Thoracic aorta (tissue), 2 donors: ENCODE measurements around the gene FOXQ1. TPM values are rescaled to one million over a fixed set of nuclear protein-coding genes. Genes with fewer than 3 reads are reported as not detected.

Source experiments
- ATAC-seq: fragments of 150-250 bp; one replicate; pipeline ENCODE4 v1.8.0; 2017; ENCODE audit warnings: low read depth; ENCODE audit not compliant: insufficient number of reproducible peaks, low FRiP score
- DNase-seq: peaks from one replicate; pipeline ENCODE4 v3.0.0-alpha.2; 2020; ENCODE audit warnings: low spot score
- H3K27ac ChIP-seq, 2 donors: fragments of 200-600 bp; sonication (generic); 1 replicate in 1 of 2; 2 replicates in 1 of 2; pipeline ENCODE4 v1.5.1; 2016; ENCODE audit warnings: mild to moderate bottlenecking in 2 of 2, moderate library complexity in 2 of 2
- H3K27me3 ChIP-seq: fragments of 200-600 bp; sonication (generic); replicated peaks from 2 replicates; pipeline ENCODE4 v1.6.0; 2016; ENCODE audit warnings: mild to moderate bottlenecking; ENCODE audit not compliant: insufficient read depth
- H3K36me3 ChIP-seq: fragments of 200-600 bp; sonication (generic); one replicate; pipeline ENCODE4 v1.5.1; 2016
- H3K4me1 ChIP-seq, 2 donors: fragments of 200-600 bp; sonication (generic); 1 replicate in 1 of 2; 2 replicates in 1 of 2; pipeline versions ENCODE4 v1.5.1 to v1.6.0; 2016; ENCODE audit warnings: low read depth in 2 of 2, mild to moderate bottlenecking in 1 of 2; ENCODE audit not compliant: control insufficient read depth in 1 of 2
- H3K4me3 ChIP-seq: fragments of 200-600 bp; sonication (generic); 2 replicates; pipeline ENCODE4 v1.5.1; 2016; ENCODE audit warnings: mild to moderate bottlenecking
- H3K9me3 ChIP-seq: fragments of 200-600 bp; sonication (generic); 2 replicates; pipeline ENCODE4 v1.5.1; 2016
- total RNA-seq, 2 donors: library from RNA; depleted of rRNA; stranded (reverse); fragments of >200 nt; gene quantifications; one replicate each; pipeline versions ENCODE4 v1.1.0 to v1.2.3, GENCODE V29; 2016
- TF ChIP-seq, protein P1 (sequence below): fragments of 200-600 bp; sonication (generic); IDR thresholded peaks from one replicate; pipeline ENCODE4 v1.5.1; 2019; ENCODE audit warnings: antibody characterized with exemption

FOXQ1 gene
- total RNA-seq, 2 donors from 2014 or later = 5.1 TPM; not detected in 1

- H3K9me3 ChIP-seq = no peaks in the 10 kb centered on the region
- no peak overlapping the region for H3K27ac ChIP-seq
- TF ChIP-seq, protein P1, sequence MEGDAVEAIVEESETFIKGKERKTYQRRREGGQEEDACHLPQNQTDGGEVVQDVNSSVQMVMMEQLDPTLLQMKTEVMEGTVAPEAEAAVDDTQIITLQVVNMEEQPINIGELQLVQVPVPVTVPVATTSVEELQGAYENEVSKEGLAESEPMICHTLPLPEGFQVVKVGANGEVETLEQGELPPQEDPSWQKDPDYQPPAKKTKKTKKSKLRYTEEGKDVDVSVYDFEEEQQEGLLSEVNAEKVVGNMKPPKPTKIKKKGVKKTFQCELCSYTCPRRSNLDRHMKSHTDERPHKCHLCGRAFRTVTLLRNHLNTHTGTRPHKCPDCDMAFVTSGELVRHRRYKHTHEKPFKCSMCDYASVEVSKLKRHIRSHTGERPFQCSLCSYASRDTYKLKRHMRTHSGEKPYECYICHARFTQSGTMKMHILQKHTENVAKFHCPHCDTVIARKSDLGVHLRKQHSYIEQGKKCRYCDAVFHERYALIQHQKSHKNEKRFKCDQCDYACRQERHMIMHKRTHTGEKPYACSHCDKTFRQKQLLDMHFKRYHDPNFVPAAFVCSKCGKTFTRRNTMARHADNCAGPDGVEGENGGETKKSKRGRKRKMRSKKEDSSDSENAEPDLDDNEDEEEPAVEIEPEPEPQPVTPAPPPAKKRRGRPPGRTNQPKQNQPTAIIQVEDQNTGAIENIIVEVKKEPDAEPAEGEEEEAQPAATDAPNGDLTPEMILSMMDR = no peak
- no peaks in the 10 kb centered on the region for H3K36me3 ChIP-seq
- ATAC-seq (no peak), DNase-seq (no peak)
- H3K4me1 ChIP-seq = no peaks in the 10 kb centered on the region
- no peaks in the 10 kb centered on the region for H3K27me3 ChIP-seq
- H3K4me3 ChIP-seq = no peak overlapping the region
Observed at GRCh38 chr6:1321738-1322137, 9.8 kb downstream of the FOXQ1 start.

DNA sequence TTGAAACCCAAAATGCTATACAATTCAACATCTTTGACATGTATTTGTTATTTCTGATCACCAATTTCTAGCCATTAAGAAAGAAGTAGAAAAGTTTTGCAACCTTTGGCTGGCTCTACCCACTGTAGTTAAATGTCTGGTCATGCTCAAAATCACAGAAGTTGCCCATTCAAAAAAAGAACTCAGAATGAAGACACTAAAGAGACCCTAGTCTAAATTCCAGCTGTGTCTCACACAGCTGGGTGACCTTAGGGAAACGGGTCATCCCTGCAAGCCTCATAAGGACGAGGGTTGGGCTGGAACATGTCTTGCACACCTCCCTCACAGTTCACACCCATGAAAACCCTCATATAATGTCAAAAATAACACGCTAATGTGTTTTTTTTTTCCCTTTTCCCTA, 10.3 kb downstream of the FOXQ1 start:
- Histone ChIP-seq H3K9me3 (no peaks in the 10 kb centered on the region), H3K27ac (no peak overlapping the region), H3K4me1 (no peaks in the 10 kb centered on the region), H3K27me3 (no peaks in the 10 kb centered on the region), H3K4me3 (no peak overlapping the region), H3K36me3 (no peaks in the 10 kb centered on the region)
- DNase-seq (no peak), ATAC-seq (no peak)
- TF ChIP-seq, protein P1 = no peak

DNA sequence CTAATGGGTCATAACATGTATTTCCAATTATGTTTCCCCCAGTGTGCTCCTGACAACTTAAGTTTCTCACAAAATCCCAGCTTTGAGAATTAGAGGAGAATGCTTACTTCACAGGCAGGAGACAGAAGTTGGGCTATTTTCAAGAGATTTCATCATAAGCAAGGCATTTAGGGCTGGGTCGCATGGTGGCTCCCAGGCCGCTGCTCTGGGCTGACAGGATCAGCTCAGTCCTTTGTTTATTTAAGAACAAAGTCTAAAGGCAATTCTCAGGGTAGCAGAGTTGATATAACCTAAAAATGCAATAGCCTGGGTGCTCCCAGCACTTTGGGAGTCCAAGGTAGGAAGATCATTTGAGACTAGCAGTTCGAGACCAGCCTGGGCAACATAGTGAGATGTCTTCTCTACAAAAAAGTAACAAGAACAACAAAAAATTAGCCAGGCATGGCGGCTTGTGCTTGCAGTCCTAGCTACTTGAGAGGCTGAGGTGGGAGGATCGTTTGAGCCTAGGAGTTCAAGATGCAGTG, 10.9 kb downstream of the FOXQ1 start:
- TF ChIP-seq, protein P1 = no peak
- no peaks in the 10 kb centered on the region for H3K27me3 ChIP-seq
- no peak overlapping the region for H3K27ac ChIP-seq
- no peaks in the 10 kb centered on the region for H3K4me1 ChIP-seq
- no peaks in the 10 kb centered on the region for H3K36me3 ChIP-seq
- H3K9me3 ChIP-seq = no peaks in the 10 kb centered on the region
- no peak overlapping the region for H3K4me3 ChIP-seq
- ATAC-seq (no peak), DNase-seq (no peak)

- no peak overlapping the region for H3K4me3 ChIP-seq
- H3K27ac ChIP-seq = no peak overlapping the region
- H3K36me3 ChIP-seq = no peaks in the 10 kb centered on the region
- DNase-seq (no peak), ATAC-seq (no peak)
- H3K4me1 ChIP-seq = no peaks in the 10 kb centered on the region
- TF ChIP-seq, protein P1 = no peak
- H3K27me3 ChIP-seq = no peaks in the 10 kb centered on the region
- no peaks in the 10 kb centered on the region for H3K9me3 ChIP-seq
Observed at GRCh38 chr6:1324936-1325335, 13.0 kb downstream of the FOXQ1 start.

- DNase-seq = no peak
- ATAC-seq = no peak
- H3K9me3 ChIP-seq = no peaks in the 10 kb centered on the region
- H3K36me3 ChIP-seq = no peaks in the 10 kb centered on the region
- no peaks in the 10 kb centered on the region for H3K4me1 ChIP-seq
- H3K4me3 ChIP-seq = no peak overlapping the region
- H3K27me3 ChIP-seq = no peaks in the 10 kb centered on the region
- H3K27ac ChIP-seq = no peak overlapping the region
- TF ChIP-seq, protein P1 = no peak
Observed at GRCh38 chr6:1325461-1326309, 13.8 kb downstream of the FOXQ1 start.
